ENCODE results near the gene C11orf54. TPM values are rescaled to one million over a fixed set of nuclear protein-coding genes. Genes with fewer than 3 reads are reported as not detected.

Gene C11orf54
- 7.6 and 16.3 TPM in 2 replicates for total RNA-seq

DNA sequence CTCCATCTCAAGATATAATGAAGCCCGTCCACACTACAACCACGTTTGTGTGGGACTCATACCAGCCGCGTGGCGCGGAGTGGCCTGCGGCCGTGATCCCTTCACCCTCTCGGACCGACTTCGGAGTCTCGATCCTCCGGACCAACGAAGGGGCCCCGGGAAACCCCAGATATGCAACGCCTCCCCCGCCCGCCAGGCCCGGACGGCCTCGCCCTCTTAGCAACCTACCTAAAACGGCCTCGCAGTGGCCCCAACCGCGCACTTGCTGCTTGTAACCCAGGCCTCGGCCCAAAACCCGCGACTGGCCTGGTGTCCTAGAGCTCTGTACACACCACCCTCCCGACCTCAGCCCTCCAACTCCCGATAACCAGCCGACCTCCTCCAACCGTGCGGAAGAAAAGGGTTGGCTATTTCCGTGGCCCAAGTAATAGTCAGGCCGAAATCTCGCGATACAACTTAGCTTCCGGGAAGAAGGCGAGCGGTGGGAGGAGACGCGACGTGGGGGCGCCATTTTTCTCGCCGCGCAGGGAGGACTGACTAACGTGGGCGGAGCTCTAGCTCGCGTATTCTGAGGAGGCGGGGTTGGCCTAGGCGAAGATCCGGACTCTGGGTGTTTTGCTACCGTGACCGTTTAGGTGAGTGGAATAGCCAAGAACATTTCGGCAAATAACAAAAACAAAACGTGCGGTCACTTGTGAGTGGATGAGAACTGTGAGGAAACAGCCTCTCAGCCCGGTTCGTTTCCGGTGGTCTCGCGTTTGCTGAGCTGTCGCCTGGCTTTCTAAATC is at the start of gene C11orf54, which contains the start of gene TAF1D:
C11orf54 (plus strand) TSS at position 579 of the 788 bp plus-strand sequence. CDS start 5,722 bp downstream, outside the sequence.
TAF1D (minus strand) TSS at position 402 of the 788 bp plus-strand sequence. CDS start 2,191 bp downstream, outside the sequence.
- DNase-seq (ENCODE audit: low read depth in 2 of 2), result peak; percentile 98 to 99

DNA sequence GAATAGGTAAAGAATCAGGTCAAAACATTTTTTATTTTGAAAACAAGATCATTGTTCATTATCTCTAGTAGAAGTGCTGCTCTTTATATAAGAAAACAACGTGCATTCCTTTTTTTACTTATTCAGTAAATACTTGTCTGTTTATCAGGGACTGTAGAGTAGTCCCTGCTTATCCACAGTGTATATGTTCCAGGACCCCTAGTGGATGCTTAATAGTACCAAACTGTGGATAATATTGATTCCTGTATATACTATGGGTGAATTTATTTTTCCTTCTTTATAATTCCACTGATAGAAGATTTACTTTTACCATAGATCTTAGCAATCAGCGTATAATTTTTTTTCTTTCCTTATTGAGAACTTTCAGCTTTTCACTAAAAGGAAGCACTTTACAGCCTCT is 47.4 kb upstream of the C11orf54 start:
- DNase-seq (ENCODE audit: low read depth in 2 of 2), result peak in 1 of 2 donors; percentile 9

DNA sequence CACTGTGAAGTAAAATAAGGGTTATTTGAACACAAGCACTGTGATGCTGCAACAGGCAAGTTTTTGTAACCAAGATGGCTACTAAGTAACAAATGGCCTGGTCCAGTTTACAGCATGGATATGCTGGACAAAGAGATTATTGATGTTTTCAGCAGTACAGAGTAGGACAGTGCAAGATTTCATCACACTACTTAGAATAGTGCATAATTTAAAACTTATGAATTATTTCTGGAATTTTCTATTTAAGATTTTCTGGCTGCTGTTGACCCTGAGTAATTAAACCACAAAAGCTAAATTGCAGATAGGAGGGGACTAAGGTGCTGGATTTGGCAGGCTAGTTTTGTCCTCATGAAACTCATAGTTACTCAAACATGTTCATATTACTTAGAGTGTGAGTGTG is 46.9 kb upstream of the C11orf54 start:
- DNase-seq (ENCODE audit: low read depth in 2 of 2), result no peak

DNA sequence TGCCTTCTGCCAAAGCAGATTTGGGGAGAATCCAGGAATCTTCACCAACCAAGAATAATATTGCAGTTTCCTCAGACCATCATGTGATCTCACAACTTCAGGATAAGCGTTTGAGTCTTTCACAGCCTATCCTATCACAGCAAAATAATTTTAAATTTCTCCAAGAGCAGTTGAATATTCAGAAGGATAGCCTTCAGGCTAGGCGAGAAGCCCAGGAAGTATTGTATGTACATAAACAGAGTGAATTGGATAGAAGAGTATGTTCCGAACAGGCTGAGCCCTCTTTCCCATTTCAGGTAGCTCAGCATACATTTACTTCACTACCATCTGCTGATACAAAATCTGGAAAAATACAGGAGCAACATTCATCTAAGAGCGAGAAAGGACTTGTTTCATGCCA is 43.9 kb upstream of the C11orf54 start:
- DNase-seq (ENCODE audit: low read depth in 2 of 2), result no peak

GRCh38 chr11:93700830-93701229 is 40.6 kb upstream of the C11orf54 start:
- DNase-seq (ENCODE audit: low read depth in 2 of 2), result no peak

GRCh38 chr11:93704237-93704636 is 37.2 kb upstream of the C11orf54 start:
- no peak for DNase-seq (ENCODE audit: low read depth in 2 of 2)

DNA sequence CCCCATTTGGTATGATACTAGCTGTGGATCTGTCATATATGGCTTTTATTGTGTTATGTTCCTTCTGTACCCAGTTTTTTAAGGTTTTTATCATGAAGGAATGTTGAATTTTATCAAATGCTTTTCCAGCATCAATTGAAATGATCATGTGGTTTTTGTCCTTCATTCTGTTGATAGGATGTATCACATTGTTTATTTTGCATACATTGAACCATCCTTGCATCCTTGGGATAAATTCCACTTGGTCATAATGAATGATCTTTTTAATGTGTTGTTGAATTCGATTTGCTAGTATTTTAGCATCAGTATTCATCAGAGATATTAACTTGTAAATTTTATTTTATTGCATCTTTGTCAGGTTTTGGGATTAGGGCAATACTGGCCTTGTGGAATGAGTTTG is 31.2 kb upstream of the C11orf54 start:
- DNase-seq (ENCODE audit: low read depth in 2 of 2), result no peak

DNA sequence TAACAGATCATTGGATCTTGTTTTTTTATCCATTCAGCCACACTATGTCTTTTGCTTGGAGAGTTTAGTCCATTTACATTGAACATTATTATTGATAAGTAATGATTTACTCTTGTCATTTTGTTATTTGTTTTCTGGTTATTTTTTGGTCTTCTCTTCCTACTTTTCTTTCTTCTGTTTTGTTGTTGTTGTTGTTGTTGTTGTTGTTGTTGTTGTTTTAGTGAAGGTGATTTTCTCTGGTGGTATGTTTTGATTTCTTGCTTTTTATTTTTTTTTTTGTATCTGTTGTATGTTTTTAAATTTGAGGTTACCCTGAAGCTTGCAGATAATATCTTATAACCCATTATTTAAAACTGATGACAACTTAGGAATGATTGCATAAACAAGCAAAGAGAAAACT is 28.8 kb upstream of the C11orf54 start:
- no peak for DNase-seq (ENCODE audit: low read depth in 2 of 2)

DNA sequence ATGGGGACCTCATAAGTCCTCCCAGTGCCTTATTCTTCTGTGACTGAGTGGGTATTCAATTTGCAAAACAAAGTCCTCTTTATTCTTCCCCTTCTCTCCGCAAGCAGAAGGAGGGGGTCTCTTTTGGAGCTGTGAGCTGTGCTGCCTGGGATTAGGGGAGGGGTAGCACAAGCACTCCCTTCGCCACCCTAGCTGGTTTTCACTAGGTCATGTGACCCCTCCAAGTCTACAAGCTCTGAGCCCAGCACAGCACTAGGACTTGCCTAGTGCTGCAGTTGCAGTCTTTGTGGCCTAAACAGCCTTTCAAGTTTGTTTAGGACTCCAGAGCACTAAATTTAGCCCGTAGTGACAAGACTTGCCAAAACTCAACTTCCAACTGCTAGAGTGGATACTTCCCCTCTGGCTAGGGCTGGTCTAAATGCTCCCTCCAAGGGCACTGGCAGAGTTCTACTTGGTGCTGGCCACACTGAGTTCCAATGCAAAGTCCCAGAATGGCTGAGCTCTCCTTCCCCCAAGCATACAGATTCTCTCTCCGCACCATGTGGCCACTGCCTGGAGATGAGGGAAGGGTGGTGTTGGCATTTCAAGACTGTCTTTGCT is 25.6 kb upstream of the C11orf54 start:
- no peak for DNase-seq (ENCODE audit: low read depth in 2 of 2)

GRCh38 chr11:93717501-93717900 is 24.0 kb upstream of the C11orf54 start:
- DNase-seq (ENCODE audit: low read depth in 2 of 2), result no peak

GRCh38 chr11:93718057-93718563 is 23.4 kb upstream of the C11orf54 start:
- DNase-seq (ENCODE audit: low read depth in 2 of 2), result peak; percentile 68 to 88

- DNase-seq (ENCODE audit: low read depth in 2 of 2), result no peak
Measured at GRCh38 chr11:93719310-93719709, 22.2 kb upstream of the C11orf54 start.

- no peak for DNase-seq (ENCODE audit: low read depth in 2 of 2)
Measured at GRCh38 chr11:93720522-93720921, 20.9 kb upstream of the C11orf54 start.

DNA sequence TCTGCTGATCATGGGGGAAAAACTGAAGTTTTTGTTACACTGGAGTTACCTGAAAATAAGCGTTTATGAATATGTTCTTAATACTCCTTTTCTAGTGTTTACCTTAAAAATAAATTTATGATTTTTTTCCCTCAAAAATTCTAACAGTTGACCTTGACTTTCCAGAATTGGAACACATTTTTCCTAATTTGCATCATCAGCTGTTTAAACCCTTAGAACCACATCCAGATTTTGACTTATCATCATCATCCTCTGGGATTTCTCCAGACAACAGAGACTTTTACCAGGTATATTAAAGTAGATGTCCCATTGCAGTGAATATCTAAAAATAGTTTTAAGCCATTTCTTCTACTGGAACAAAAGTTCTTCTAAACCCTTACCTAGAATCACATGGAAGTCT is 17.4 kb upstream of the C11orf54 start:
- no peak for DNase-seq (ENCODE audit: low read depth in 2 of 2)

GRCh38 chr11:93727985-93728791 is 13.3 kb upstream of the C11orf54 start:
- no peak for DNase-seq (ENCODE audit: low read depth in 2 of 2)

- no peak for DNase-seq (ENCODE audit: low read depth in 2 of 2)
Measured at GRCh38 chr11:93728792-93729128, 12.7 kb upstream of the C11orf54 start.

DNA sequence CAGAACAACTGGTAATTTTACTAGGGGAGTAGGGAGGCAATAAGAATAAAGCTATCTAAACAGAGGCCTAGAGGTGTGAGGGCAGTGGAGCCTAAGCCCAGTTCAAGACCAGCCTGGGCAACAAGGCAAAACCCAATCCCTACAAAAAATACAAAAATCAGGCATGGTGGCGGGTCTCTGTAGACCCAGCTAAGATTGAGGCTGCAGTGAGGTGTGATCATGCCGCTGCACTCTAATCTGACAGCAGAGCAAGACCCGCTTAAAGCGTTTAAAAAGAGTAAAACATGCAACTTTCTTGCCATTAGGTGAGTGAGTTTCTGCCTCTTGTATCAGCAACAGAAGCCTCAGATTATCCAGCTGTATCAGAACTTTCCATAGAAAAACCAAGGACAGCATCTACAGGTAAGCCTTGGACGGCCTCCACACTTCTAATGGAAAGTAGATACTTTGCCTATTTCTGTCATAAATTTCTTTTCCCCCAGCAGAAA is 12.3 kb upstream of the C11orf54 start:
- no peak for DNase-seq (ENCODE audit: low read depth in 2 of 2)

- no peak for DNase-seq (ENCODE audit: low read depth in 2 of 2)
Measured at GRCh38 chr11:93730108-93731107, 11.1 kb upstream of the C11orf54 start.

GRCh38 chr11:93732237-93732892 is 9.1 kb upstream of the C11orf54 start:
- no peak for DNase-seq (ENCODE audit: low read depth in 2 of 2)

- no peak for DNase-seq (ENCODE audit: low read depth in 2 of 2)
Measured at GRCh38 chr11:93733474-93733873, 8.0 kb upstream of the C11orf54 start.

Measured in lung microvascular endothelial cell (primary cell).